GM19193 (cell line): Measurements from ENCODE around the gene ENC1.

ENCODE experiments used
- POLR2A ChIP-seq: IDR thresholded peaks from 4 replicates; pipeline ENCODE4 v1.6.1; 2011; ENCODE audit not compliant: insufficient read depth, insufficient read length; ENCODE audit errors: extremely low read depth

ENC1 gene

DNA sequence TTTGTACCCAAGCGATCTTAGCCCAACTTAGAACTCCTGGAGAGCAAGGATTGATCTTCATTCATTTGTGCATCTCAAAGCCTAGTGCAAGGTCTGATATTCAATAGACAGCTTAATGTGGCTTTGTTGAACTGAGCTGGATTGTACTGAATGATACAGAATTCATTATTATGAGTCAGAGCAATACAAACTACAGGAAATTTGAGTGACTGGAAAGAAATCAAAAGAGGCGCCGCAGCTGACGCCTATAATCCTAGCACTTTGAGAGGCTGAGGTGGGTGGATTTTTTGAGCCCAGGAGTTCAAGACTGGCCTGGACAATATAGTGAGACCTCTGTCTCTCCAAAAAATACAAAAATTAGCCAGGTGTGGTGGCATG is 58.6 kb downstream of the ENC1 start:
- no peak for TF ChIP-seq POLR2A

DNA sequence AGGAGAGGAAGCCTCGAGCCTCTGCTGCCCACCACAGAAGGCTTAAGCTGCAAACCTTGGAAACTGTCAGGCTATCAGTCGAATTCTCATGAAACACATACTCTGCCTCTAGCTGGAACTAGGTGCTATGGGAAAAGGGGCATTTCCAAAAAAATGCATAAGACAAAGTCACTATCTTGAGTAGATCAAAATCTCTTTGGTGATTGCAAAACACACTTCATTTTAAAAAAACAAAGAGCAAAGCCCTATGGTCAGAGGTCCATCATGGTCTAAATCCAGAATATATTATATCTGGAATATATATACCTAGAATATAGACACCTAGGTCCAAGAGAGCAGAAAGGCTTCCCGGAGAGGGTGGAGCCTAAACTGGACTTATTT is 59.8 kb downstream of the ENC1 start:
- TF ChIP-seq POLR2A: no peak

DNA sequence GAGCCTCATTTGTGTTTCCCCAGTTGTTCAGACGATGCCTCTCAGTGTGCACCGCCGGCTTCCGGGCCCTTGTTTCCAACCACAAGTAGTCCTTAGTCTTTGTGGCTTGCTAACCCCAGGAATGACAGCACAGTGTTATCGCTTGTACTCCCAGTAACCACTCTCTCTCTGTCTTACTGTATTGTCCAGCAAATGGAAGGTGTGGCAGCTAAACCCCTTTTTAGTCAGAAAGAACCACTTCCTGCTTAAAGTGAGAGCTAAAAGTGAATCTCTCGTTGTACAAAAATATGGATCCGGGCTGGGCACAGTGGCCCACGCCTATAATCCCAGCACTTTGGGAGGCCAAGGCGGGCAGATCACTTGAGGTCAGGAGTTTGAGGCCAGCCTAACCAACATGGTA is 61.3 kb downstream of the ENC1 start:
- no peak for TF ChIP-seq POLR2A

DNA sequence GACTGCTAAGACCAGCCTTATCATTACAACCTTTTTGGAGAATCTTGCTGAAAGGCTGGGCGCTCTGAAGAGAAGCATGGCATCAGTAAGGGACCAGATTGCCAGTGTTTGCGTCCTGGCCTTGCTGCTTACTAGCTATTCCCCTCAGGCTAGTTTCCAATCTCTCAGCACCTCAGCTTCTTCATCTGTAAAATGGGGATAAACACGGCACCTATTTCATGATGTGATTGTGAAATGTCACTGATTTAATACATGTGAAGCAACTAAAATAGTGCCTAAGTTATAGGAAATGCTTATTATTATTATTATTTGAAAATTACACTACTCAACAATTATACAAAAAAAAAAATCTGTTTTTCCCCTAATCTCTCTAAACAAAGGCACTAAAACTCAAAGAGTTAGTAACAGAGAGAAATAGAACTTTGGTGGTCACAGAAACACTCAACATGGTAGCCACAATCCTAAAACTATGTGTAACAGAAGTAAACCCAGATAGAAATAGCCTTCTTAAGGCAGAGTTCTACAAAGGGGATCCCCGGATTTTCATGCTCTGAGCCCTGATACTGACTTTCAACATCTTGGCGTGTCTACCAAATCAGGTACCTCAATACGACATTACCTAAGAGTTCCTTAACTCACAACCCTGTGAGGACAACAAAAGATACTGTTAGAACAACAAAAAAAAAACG is 62.0 kb downstream of the ENC1 start:
- TF ChIP-seq POLR2A: no peak
